HL-60 (cell line): ENCODE measurements around the gene TMPRSS4.

Experiments used
- DNase-seq, 2 experiments: peaks; one replicate each; pipeline ENCODE4 v3.0.0-alpha.2; 2010 to 2020; ENCODE audit warnings: low read depth in 1 of 2, low spot score in 1 of 2
- H3K27ac ChIP-seq: fragments of 250-450 bp; sonication (Bioruptor Pico); replicated peaks from 2 replicates; pipeline ENCODE4 v1.5.1; 2020; ENCODE audit warnings: mild to moderate bottlenecking, moderate library complexity
- H3K27me3 ChIP-seq: fragments of 250-450 bp; sonication (Bioruptor Pico); 2 replicates; pipeline ENCODE4 v1.5.1; 2021; ENCODE audit warnings: mild to moderate bottlenecking, moderate library complexity; ENCODE audit not compliant: insufficient read depth, poor library complexity, severe bottlenecking
- H3K4me3 ChIP-seq: replicated peaks from 2 replicates; pipeline ENCODE4 v1.5.1; 2011; ENCODE audit warnings: mild to moderate bottlenecking, control low read depth, low read length; ENCODE audit not compliant: insufficient read depth
- GABPA ChIP-seq: IDR thresholded peaks from 2 replicates; pipeline ENCODE4 v1.6.1; 2012; ENCODE audit warnings: low read depth
- POLR2AphosphoS5 ChIP-seq: IDR thresholded peaks from 2 replicates; pipeline ENCODE4 v1.6.1; 2012; ENCODE audit warnings: low read depth
- SPI1 ChIP-seq: IDR thresholded peaks from 2 replicates; pipeline ENCODE4 v1.6.1; 2012; ENCODE audit warnings: low read depth, mild to moderate bottlenecking, borderline replicate concordance
- TF ChIP-seq, protein P1 (sequence below): IDR thresholded peaks from 2 replicates; pipeline ENCODE4 v1.6.1; 2012; ENCODE audit warnings: low read depth; ENCODE audit not compliant: insufficient replicate concordance
- TF ChIP-seq, protein P2 (sequence below): IDR thresholded peaks from one replicate; pipeline ENCODE4 v1.5.1; 2011; ENCODE audit warnings: low read length, control low read depth, inconsistent platforms; ENCODE audit not compliant: insufficient read depth

Gene TMPRSS4

DNA sequence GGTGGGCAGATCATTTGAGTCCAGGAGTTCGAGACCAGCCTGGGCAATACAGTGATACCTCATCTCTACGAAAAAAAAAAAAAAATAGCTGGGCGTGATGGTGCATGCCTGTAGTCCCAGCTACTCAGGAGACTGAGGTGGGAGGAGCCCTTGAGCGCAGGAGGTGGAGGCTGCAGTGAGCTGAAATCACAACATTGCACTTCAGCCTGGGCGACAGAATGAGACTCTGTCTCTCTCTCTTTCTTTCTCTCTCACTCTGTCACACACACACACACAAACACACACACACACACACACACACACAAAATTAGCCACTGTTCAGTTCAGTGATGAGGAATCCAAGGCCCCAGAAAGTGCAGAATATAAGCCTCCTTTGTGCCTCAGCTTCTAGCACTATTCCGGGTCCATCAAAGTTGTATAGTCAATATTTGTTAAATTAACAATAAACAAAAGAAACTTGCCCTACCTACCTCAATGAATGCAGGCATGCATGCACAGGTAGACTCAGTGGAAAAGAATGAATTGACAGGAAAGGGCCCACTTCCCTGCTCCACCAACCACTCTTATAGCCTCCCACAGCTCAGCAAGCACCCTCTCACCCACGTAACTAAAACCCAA is 13.8 kb downstream of the TMPRSS4 start:
- no peak for DNase-seq
- no peak for TF ChIP-seq POLR2AphosphoS5
- TF ChIP-seq, protein P1, sequence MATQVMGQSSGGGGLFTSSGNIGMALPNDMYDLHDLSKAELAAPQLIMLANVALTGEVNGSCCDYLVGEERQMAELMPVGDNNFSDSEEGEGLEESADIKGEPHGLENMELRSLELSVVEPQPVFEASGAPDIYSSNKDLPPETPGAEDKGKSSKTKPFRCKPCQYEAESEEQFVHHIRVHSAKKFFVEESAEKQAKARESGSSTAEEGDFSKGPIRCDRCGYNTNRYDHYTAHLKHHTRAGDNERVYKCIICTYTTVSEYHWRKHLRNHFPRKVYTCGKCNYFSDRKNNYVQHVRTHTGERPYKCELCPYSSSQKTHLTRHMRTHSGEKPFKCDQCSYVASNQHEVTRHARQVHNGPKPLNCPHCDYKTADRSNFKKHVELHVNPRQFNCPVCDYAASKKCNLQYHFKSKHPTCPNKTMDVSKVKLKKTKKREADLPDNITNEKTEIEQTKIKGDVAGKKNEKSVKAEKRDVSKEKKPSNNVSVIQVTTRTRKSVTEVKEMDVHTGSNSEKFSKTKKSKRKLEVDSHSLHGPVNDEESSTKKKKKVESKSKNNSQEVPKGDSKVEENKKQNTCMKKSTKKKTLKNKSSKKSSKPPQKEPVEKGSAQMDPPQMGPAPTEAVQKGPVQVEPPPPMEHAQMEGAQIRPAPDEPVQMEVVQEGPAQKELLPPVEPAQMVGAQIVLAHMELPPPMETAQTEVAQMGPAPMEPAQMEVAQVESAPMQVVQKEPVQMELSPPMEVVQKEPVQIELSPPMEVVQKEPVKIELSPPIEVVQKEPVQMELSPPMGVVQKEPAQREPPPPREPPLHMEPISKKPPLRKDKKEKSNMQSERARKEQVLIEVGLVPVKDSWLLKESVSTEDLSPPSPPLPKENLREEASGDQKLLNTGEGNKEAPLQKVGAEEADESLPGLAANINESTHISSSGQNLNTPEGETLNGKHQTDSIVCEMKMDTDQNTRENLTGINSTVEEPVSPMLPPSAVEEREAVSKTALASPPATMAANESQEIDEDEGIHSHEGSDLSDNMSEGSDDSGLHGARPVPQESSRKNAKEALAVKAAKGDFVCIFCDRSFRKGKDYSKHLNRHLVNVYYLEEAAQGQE, result no peak
- TF ChIP-seq SPI1, result no peak
- TF ChIP-seq, protein P2, sequence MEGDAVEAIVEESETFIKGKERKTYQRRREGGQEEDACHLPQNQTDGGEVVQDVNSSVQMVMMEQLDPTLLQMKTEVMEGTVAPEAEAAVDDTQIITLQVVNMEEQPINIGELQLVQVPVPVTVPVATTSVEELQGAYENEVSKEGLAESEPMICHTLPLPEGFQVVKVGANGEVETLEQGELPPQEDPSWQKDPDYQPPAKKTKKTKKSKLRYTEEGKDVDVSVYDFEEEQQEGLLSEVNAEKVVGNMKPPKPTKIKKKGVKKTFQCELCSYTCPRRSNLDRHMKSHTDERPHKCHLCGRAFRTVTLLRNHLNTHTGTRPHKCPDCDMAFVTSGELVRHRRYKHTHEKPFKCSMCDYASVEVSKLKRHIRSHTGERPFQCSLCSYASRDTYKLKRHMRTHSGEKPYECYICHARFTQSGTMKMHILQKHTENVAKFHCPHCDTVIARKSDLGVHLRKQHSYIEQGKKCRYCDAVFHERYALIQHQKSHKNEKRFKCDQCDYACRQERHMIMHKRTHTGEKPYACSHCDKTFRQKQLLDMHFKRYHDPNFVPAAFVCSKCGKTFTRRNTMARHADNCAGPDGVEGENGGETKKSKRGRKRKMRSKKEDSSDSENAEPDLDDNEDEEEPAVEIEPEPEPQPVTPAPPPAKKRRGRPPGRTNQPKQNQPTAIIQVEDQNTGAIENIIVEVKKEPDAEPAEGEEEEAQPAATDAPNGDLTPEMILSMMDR, result no peak
- TF ChIP-seq GABPA, result no peak

DNA sequence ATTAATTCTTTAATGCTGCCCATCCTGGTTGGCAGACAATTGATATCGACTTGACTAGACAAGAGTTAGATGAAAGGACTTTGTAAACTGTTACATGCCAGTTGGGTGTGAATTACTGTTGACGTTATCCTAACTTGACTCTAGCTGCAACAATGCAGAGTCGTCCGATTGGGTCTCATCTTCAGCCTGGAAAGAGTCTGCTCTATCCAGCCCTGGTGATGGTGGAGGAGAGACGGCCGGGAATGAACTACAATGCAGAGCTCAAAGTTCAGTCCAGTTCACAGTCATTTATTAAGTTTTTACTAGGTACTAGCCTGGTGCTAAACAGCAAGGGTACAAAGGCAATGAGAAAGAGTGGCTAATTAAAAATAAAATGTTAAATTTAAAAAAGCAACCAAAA is 14.8 kb downstream of the TMPRSS4 start:
- Histone ChIP-seq H3K27me3 (no peaks in the 10 kb centered on the region), H3K4me3 (no peak overlapping the region), H3K27ac (no peak overlapping the region)
- TF ChIP-seq SPI1 (no peak), GABPA (no peak), POLR2AphosphoS5 (no peak)
- TF ChIP-seq, protein P1, result no peak
- TF ChIP-seq, protein P2, result no peak
- no peak for DNase-seq

More for the DNA sequence above, 13.8 kb downstream of the TMPRSS4 start:
- no peak overlapping the region for H3K4me3 ChIP-seq
- H3K27ac ChIP-seq, result no peak overlapping the region
- no peaks in the 10 kb centered on the region for H3K27me3 ChIP-seq

DNA sequence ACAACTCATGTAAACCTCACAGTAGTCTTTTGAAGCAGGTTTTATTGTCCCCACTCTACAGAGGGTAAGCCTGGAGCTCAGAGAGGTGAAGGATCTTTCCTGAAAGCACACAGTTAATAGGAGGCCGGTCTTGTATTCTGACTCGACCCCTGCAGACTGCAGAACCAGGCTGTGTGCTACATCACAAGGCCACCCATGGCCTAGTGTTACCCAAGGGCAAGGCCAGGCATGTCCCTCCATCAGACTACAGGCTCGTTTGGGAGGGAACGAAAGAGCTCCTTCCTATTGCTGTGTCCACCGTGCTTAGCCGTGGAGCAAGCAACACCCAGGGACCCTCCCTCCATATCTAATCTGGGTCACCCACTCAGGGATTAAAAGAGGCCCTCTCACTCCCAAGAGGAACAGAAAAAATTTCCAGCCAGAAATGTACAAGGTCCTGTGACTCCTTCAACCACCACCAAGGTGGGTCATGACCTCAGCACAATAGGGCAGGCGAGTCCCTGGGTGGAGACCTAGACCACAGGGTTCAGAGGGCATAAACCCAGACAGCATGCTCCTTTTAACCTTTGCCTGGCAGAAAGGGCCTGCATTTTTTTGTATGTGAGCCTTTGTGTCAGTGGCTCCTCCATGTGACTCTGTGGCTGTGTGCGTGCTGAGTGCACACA is 16.2 kb downstream of the TMPRSS4 start:
- Histone ChIP-seq H3K27ac (no peak overlapping the region), H3K27me3 (no peaks in the 10 kb centered on the region), H3K4me3 (no peak overlapping the region)
- DNase-seq, result no peak
- TF ChIP-seq POLR2AphosphoS5, result no peak
- no peak for TF ChIP-seq GABPA
- no peak for TF ChIP-seq SPI1
- TF ChIP-seq, protein P2, result no peak
- TF ChIP-seq, protein P1, result no peak
